ENCODE measurements around the gene SRM.

SRM gene

GRCh38 chr1:11012260-11013159 is 47.3 kb downstream of the SRM start, which contains the start of gene TARDBP:
Gene TARDBP, plus strand, starts transcription at chr1:11012654. Its CDS starts 1,074 bp downstream, at chr1:11013728.
- DNase-seq = peak; percentile 94 to 95

Data from activated T-cell treated with anti-CD3 and anti-CD28 coated beads, Interleukin-2, amount 50 U/mL, for 48 hours (primary cell).